T-cell (primary cell): Measurements from ENCODE around the gene TBC1D22A. TPM values are rescaled to one million over a fixed set of nuclear protein-coding genes. Genes with fewer than 3 reads are reported as not detected.
A peak's percentile ranks its signal among the peaks of the same experiment; 100 is the strongest.

Source experiments
- ATAC-seq, 4 experiments: fragments of 200-7000 bp in 3 of 4; fragments of 150-1000 bp in 1 of 4; cut with Tn5 transposase; replicated peaks in 1 of 4; 1 replicate in 3 of 4; 2 replicates in 1 of 4; pipeline ENCODE4 v1.10.0; 2021; ENCODE audit warnings: moderate library complexity in 3 of 4, mild to moderate bottlenecking in 2 of 4, moderate number of reproducible peaks in 1 of 4
- CTCF ChIA-PET, 2 donors: fragments of 300-600 bp; sonication (Branson Sonifier 250); formaldehyde crosslinking; loops; one replicate each; lab custom pipeline; 2022; ENCODE audit warnings: antibody characterized with exemption in 2 of 2; lab: Charles Lee
- POLR2A ChIA-PET, 2 donors: fragments of 300-600 bp; sonication (Branson Sonifier 250); formaldehyde crosslinking; loops; one replicate each; lab custom pipeline; 2022; ENCODE audit warnings: antibody characterized with exemption in 2 of 2; lab: Charles Lee
- DNase-seq, 35 experiments: peaks; one replicate each; pipeline versions ENCODE4 v3.0.0 to v3.0.0-alpha.2; 2013 to 2023
- H3K27ac ChIP-seq: one replicate; pipeline ENCODE4 v1.5.1; 2013; ENCODE audit warnings: low read length
- H3K27me3 ChIP-seq, 2 experiments: replicated peaks in 1 of 2; 1 replicate in 1 of 2; 2 replicates in 1 of 2; pipeline versions ENCODE4 v1.6.1 to v1.7.0; 2013; ENCODE audit warnings: low read length in 1 of 2, mixed read lengths in 1 of 2; ENCODE audit not compliant: control insufficient read depth in 2 of 2, insufficient read depth in 2 of 2; ENCODE audit errors: extremely low read depth in 1 of 2
- H3K36me3 ChIP-seq, 2 donors: 1 replicate in 1 of 2; 2 replicates in 1 of 2; pipeline versions ENCODE4 v1.6.1 to v1.7.0; 2013; ENCODE audit warnings: low read length in 1 of 2; ENCODE audit not compliant: control insufficient read depth in 2 of 2, insufficient read depth in 1 of 2; ENCODE audit errors: extremely low read depth in 1 of 2
- H3K4me1 ChIP-seq, 2 experiments: 1 replicate in 1 of 2; 2 replicates in 1 of 2; pipeline versions ENCODE4 v1.6.1 to v1.7.0; 2013; ENCODE audit warnings: low read length in 2 of 2, mixed read lengths in 1 of 2; ENCODE audit not compliant: insufficient read depth in 2 of 2, control insufficient read depth in 1 of 2; ENCODE audit errors: extremely low read depth in 1 of 2
- H3K4me3 ChIP-seq, 2 donors: 1 replicate in 1 of 2; 2 replicates in 1 of 2; pipeline versions ENCODE4 v1.5.1 to v1.7.0; 2013; ENCODE audit warnings: mild to moderate bottlenecking in 2 of 2, low read length in 1 of 2, moderate library complexity in 1 of 2; ENCODE audit not compliant: control insufficient read depth in 1 of 2; ENCODE audit errors: extremely low read depth in 1 of 2
- H3K9me3 ChIP-seq: 2 replicates; pipeline ENCODE4 v1.7.0; 2013
- H3K27ac Mint-ChIP-seq, 2 donors: one replicate each; pipeline ENCODE4 v1.8.0; 2020 to 2021; ENCODE audit warnings: mild to moderate bottlenecking in 2 of 2, mixed read lengths in 2 of 2
- H3K27me3 Mint-ChIP-seq, 2 donors: one replicate each; pipeline ENCODE4 v1.8.0; 2021 to 2022; ENCODE audit warnings: mixed read lengths in 2 of 2
- H3K36me3 Mint-ChIP-seq: one replicate; pipeline ENCODE4 v1.8.0; 2021; ENCODE audit warnings: mixed read lengths
- H3K4me1 Mint-ChIP-seq, 3 donors: one replicate each; pipeline ENCODE4 v1.8.0; 2020 to 2022; ENCODE audit warnings: mixed read lengths in 3 of 3, mild to moderate bottlenecking in 1 of 3
- H3K4me3 Mint-ChIP-seq, 3 donors: one replicate each; pipeline ENCODE4 v1.8.0; 2020 to 2022; ENCODE audit warnings: mild to moderate bottlenecking in 3 of 3, mixed read lengths in 3 of 3, moderate library complexity in 3 of 3
- H3K9me3 Mint-ChIP-seq, 3 donors: one replicate each; pipeline ENCODE4 v1.8.0; 2020 to 2022; ENCODE audit warnings: mixed read lengths in 3 of 3
- WGBS: methylation state at CpG from one replicate; pipeline ENCODE4 v1.1.5; 2013; ENCODE audit warnings: missing lambda C conversion rate; ENCODE audit not compliant: insufficient coverage; 5-methylcytosine and 5-hydroxymethylcytosine counted together
- total RNA-seq, 35 experiments: library from RNA in 6 of 35; stranded (reverse) in 6 of 35; fragments of 120-200 nt in 1 of 35; gene quantifications; one replicate each; pipeline versions ENCODE4 v1.2.1 to v1.2.4 and lab custom pipeline; 2013 to 2026

Gene TBC1D22A
- total RNA-seq, 5 donors from 2014 or later (not counting 1 experiment from before 2014, with no cell fraction given): 38.3 to 67.8 (median 57.7) TPM

DNA sequence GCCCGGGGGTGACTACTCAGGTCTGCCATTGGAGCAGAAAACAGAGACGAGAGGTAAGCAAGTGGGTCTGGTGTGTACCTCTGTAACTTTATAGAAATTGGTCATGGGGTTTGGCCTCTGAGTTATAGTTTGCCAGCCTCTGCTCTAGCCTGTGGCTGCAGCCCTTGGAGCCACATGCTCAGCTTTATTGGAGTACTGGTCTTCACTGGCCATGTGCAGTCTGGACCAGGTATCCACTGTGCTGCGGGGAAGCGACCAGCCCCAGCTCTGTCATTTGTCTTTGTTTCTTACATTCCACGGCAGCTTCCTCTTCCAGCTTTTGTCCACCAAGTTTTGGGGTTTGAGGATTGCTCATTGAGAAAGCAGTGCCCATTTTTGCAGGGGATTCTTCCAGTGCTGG is 453.4 kb downstream of the TBC1D22A start:
- POLR2A ChIA-PET: no interaction called here
- H3K4me3 Mint-ChIP-seq: no peak overlapping the region
- Histone ChIP-seq H3K27me3 (no peaks in the 10 kb centered on the region), H3K4me1 (no peaks in the 10 kb centered on the region), H3K9me3 (no peaks in the 10 kb centered on the region), H3K27ac (no peak overlapping the region), H3K4me3 (no peak overlapping the region), H3K36me3 (no peaks in the 10 kb centered on the region)
- no peaks in the 10 kb centered on the region for H3K36me3 Mint-ChIP-seq
- WGBS: 70% methylated on average over 2 of the region's 5 CpGs
- CTCF ChIA-PET: no interaction called here
- ATAC-seq (no peak), DNase-seq (peak in 1 of 35 experiments; percentile 2)
- H3K9me3 Mint-ChIP-seq: no peaks in the 10 kb centered on the region
- H3K27ac Mint-ChIP-seq: no peak overlapping the region
- H3K4me1 Mint-ChIP-seq: peaks cover 0 to 9% (median 4%) of the 10 kb centered on the region in 3 donors
- H3K27me3 Mint-ChIP-seq: peaks cover 0 to 4% of the 10 kb centered on the region in 2 donors

DNA sequence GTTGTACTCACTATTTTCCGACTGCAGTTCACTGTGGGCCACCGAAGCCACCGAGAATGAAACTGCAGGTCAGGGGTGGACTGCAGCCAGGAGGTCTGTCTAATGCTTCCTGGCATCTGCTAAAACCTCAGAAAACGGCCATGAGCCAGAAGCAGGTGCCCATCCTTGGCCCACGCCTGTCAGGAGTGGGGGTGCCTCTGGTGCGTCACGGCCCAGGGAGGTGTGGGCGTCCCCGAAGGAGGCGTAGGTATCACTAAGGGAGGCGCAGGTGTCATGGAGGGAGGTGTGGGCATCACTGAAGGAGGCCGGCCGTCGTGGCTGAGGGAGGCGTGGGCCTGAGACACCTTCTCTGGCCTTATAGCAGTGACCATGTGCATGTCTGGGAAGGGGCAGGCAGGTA is 456.2 kb downstream of the TBC1D22A start:
- Mint-ChIP-seq H3K4me3 (no peak overlapping the region), H3K27me3 (peaks cover 0 to 4% of the 10 kb centered on the region in 2 donors), H3K4me1 (peaks cover 0 to under 1% (median under 1%) of the 10 kb centered on the region in 3 donors), H3K27ac (no peak overlapping the region), H3K36me3 (no peaks in the 10 kb centered on the region), H3K9me3 (no peaks in the 10 kb centered on the region)
- no peak overlapping the region for H3K4me3 ChIP-seq
- no peaks in the 10 kb centered on the region for H3K4me1 ChIP-seq
- H3K27ac ChIP-seq: no peak overlapping the region
- H3K27me3 ChIP-seq: no peaks in the 10 kb centered on the region
- WGBS: 87% methylated on average over 15 of the region's 15 CpGs
- POLR2A ChIA-PET: no interaction called here
- CTCF ChIA-PET: no interaction called here
- no peak for ATAC-seq
- DNase-seq: peak in 2 of 35 experiments; percentile 4 to 8
- H3K9me3 ChIP-seq: no peaks in the 10 kb centered on the region
- no peaks in the 10 kb centered on the region for H3K36me3 ChIP-seq

DNA sequence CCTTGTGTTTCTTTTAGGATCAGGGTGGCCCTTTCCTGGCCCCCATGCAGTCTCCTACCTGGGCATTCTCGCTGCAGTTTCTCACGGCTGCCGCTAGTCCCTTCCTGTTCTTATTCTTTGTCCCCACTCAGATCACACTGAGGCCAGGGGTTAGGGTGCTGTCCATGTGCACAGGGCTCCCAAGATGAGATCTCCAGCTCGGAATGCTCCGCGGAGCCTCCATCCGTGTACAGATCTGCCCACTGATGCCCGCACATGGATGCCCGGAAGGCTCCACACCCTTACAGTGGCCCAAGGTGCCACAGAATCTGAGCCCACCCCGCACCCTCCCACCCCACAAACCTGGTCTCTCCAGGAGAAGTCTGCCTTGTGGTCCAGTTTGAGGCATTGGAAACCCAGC is 457.3 kb downstream of the TBC1D22A start:
- no peak for ATAC-seq
- no peaks in the 10 kb centered on the region for H3K36me3 ChIP-seq
- no peak overlapping the region for H3K4me3 ChIP-seq
- no peak overlapping the region for H3K27ac ChIP-seq
- H3K9me3 ChIP-seq: no peaks in the 10 kb centered on the region
- POLR2A ChIA-PET: no interaction called here
- 90% methylated on average over 10 of the region's 10 CpGs for WGBS
- peak in 1 of 35 experiments; percentile 0 for DNase-seq
- H3K27me3 ChIP-seq: no peaks in the 10 kb centered on the region
- Mint-ChIP-seq H3K27ac (no peak overlapping the region), H3K4me3 (no peak overlapping the region), H3K27me3 (peaks cover under 1 to 5% of the 10 kb centered on the region in 2 donors), H3K36me3 (no peaks in the 10 kb centered on the region), H3K9me3 (no peaks in the 10 kb centered on the region), H3K4me1 (no peaks in the 10 kb centered on the region)
- H3K4me1 ChIP-seq: no peaks in the 10 kb centered on the region
- CTCF ChIA-PET: no interaction called here

DNA sequence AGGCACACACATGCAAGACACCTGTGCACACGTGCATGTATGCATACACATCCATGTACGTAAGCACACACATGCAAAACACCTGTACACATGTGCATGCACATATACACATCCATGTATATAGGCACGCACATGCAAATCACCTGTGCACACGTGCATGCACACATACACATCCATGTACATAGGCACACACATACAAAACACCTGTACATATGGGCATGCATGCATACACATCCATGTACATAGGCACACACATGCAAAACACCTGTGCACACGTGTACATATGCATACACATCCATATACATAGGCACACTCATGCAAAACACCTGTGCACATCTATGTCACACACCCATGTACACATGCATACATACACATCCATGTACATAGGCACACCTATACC is 458.3 kb downstream of the TBC1D22A start:
- H3K27me3 ChIP-seq: peaks cover 0 to under 1% of the 10 kb centered on the region in 2 experiments
- no peaks in the 10 kb centered on the region for H3K36me3 ChIP-seq
- no peak overlapping the region for H3K27ac Mint-ChIP-seq
- POLR2A ChIA-PET: no interaction called here
- no peaks in the 10 kb centered on the region for H3K4me1 Mint-ChIP-seq
- H3K4me3 Mint-ChIP-seq: no peak overlapping the region
- no peak for ATAC-seq
- no peaks in the 10 kb centered on the region for H3K4me1 ChIP-seq
- peaks cover 3 to 7% of the 10 kb centered on the region in 2 donors for H3K27me3 Mint-ChIP-seq
- H3K9me3 Mint-ChIP-seq: no peaks in the 10 kb centered on the region
- H3K4me3 ChIP-seq: no peak overlapping the region
- no peaks in the 10 kb centered on the region for H3K9me3 ChIP-seq
- no peaks in the 10 kb centered on the region for H3K36me3 Mint-ChIP-seq
- 87% methylated on average over 5 of the region's 5 CpGs for WGBS
- H3K27ac ChIP-seq: no peak overlapping the region
- CTCF ChIA-PET: no interaction called here
- no peak for DNase-seq

DNA sequence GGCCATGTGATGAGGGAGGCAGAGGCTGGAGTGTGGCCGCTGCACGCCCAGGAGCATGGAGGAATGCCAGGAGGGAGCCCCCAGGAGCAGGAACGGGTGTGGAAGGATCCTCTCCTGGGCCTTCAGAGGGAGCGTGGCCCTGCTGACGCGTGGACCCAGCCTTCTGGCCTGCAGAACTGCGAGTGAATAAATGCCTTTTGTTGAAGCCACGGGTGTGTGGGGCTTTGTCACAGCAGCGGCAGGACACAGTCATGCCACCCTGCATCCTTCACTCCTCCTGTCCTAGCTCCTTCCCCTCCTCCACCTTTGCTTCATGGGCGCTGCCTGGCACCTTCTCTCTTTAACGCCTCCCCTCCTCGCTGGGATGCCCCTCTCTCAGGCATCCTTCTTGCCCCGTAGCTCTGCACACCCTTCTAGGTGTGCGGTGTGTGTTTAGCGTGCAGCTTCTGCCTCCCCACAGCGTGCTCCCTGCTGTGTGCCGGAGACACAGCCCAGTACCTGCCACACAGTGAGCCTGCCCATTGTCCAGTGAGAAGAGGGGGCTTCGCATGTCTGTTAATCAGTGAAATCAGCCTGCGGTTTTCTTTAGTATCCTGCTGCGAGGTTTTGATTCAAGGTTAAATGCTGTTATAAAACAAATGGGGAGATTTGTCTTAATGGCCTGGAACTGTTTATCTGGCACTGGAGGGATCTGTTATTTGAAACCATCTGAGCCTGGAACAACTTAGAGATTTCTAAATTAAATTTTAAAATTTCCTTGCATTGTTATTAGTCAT is 459.6 kb downstream of the TBC1D22A start:
- no peak overlapping the region for H3K4me3 Mint-ChIP-seq
- H3K27ac Mint-ChIP-seq: no peak overlapping the region
- DNase-seq (peak in 2 of 35 experiments; percentile 1 to 4), ATAC-seq (no peak)
- H3K4me1 Mint-ChIP-seq: no peaks in the 10 kb centered on the region
- Histone ChIP-seq H3K36me3 (no peaks in the 10 kb centered on the region), H3K27me3 (peaks cover 0 to 8% of the 10 kb centered on the region in 2 experiments), H3K4me3 (no peak overlapping the region), H3K9me3 (no peaks in the 10 kb centered on the region), H3K27ac (no peak overlapping the region), H3K4me1 (no peaks in the 10 kb centered on the region)
- WGBS: 89% methylated on average over 16 of the region's 20 CpGs
- H3K27me3 Mint-ChIP-seq: peaks cover 8 to 11% of the 10 kb centered on the region in 2 donors
- ChIA-PET POLR2A (no interaction called here), CTCF (no interaction called here)
- no peaks in the 10 kb centered on the region for H3K9me3 Mint-ChIP-seq
- no peaks in the 10 kb centered on the region for H3K36me3 Mint-ChIP-seq

Other genes starting within 250 kb of the TBC1D22A start
- gene CELSR1, start 225.0 kb upstream of the TBC1D22A start, total RNA-seq: 1 to 10 TPM; 1.1 to 2.7 (median 1.6) TPM
- gene GRAMD4, start 142.3 kb upstream of the TBC1D22A start, total RNA-seq: 10 to 100 TPM in 4 of 5 donors, 1 to 10 TPM in 1; 8.8 to 24.3 (median 22.9) TPM
- 100 to 1,000 TPM in 3 of 5 donors, 10 to 100 TPM in 2; 77.4 to 155 (median 125) TPM for gene CERK, start 24.4 kb upstream of the TBC1D22A start, total RNA-seq